ENCODE measurements around the gene IFNB1.

GRCh38 chr9:21121079-21121478 is 43.3 kb upstream of the IFNB1 start:
- TF ChIP-seq, protein P1, sequence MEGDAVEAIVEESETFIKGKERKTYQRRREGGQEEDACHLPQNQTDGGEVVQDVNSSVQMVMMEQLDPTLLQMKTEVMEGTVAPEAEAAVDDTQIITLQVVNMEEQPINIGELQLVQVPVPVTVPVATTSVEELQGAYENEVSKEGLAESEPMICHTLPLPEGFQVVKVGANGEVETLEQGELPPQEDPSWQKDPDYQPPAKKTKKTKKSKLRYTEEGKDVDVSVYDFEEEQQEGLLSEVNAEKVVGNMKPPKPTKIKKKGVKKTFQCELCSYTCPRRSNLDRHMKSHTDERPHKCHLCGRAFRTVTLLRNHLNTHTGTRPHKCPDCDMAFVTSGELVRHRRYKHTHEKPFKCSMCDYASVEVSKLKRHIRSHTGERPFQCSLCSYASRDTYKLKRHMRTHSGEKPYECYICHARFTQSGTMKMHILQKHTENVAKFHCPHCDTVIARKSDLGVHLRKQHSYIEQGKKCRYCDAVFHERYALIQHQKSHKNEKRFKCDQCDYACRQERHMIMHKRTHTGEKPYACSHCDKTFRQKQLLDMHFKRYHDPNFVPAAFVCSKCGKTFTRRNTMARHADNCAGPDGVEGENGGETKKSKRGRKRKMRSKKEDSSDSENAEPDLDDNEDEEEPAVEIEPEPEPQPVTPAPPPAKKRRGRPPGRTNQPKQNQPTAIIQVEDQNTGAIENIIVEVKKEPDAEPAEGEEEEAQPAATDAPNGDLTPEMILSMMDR (IDR thresholded peaks at IDR 0.05; ENCODE audit: low read depth, low read length, poor library complexity, severe bottlenecking): no peak
- TF ChIP-seq EZH2phosphoT487 (IDR thresholded peaks at IDR 0.05; ENCODE audit: borderline replicate concordance, low read length): no peak

Data from DOHH2 (cell line).